GM19023 (cell line): ENCODE measurements around the gene LHX1.

Experiments used
- ATAC-seq: cut with Tn5 transposase; IDR thresholded peaks from one replicate; pipeline ENCODE4 v1.9.1; 2021; ENCODE audit warnings: mild to moderate bottlenecking, moderate library complexity; ENCODE audit not compliant: unreplicated experiment

LHX1 gene

GRCh38 chr17:36921095-36921851 lies 16.0 kb upstream of the LHX1 start:
- ATAC-seq = no peak

- no peak for ATAC-seq
Observed at GRCh38 chr17:36922175-36922574, 15.1 kb upstream of the LHX1 start.

GRCh38 chr17:36923814-36924221 lies 13.5 kb upstream of the LHX1 start:
- no peak for ATAC-seq

GRCh38 chr17:36926226-36926625 lies 11.0 kb upstream of the LHX1 start:
- ATAC-seq = no peak

DNA sequence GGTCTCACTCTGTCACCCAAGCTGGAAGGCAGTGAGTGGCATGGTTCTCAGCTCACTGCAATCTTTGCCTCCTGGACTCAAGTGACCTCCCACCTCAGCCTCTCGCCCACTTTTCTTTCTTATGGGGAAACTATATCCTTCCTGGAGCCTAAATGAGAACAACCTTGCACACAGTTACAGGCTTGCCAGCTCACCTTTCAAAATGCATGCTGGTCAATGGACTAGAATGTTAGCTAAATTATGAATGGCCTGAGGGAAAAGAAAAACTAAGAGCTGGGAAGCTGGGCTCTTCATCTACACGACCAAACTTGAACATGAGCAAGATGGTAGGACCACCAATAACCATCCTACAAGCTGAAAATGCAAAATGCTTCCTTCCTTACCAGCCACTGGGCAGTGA lies 10.6 kb upstream of the LHX1 start:
- ATAC-seq = no peak

GRCh38 chr17:36928471-36929345 lies 8.6 kb upstream of the LHX1 start:
- ATAC-seq = no peak

- no peak for ATAC-seq
Observed at GRCh38 chr17:36929851-36930582, 7.3 kb upstream of the LHX1 start.

DNA sequence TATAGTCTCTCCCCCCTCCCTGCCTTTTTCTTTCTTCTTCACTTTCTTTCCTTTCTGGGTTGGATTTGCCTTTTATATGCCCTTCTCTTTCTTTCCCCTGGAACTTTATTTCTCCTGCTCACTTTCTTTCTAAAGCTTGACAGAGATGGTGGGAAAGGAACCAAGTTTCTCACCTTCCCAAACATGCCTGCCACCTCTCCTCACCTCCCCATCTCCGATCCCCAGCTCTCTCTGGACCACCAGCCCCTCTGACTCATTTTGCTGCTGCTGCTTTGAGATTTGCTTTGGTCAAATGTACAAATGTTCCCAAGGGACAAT lies 6.7 kb upstream of the LHX1 start:
- no peak for ATAC-seq

- no peak for ATAC-seq
Observed at GRCh38 chr17:36931096-36931696, 6.1 kb upstream of the LHX1 start.

GRCh38 chr17:36931697-36932382 lies 5.4 kb upstream of the LHX1 start:
- no peak for ATAC-seq

GRCh38 chr17:36932383-36932693 lies 4.9 kb upstream of the LHX1 start:
- ATAC-seq = no peak

GRCh38 chr17:36932694-36933511 lies 4.4 kb upstream of the LHX1 start:
- ATAC-seq = no peak

GRCh38 chr17:36933512-36934143 lies 3.6 kb upstream of the LHX1 start:
- ATAC-seq = no peak

GRCh38 chr17:36934144-36934691 lies 3.1 kb upstream of the LHX1 start:
- ATAC-seq = no peak

GRCh38 chr17:36934692-36935630 lies 2.3 kb upstream of the LHX1 start:
- ATAC-seq = no peak

DNA sequence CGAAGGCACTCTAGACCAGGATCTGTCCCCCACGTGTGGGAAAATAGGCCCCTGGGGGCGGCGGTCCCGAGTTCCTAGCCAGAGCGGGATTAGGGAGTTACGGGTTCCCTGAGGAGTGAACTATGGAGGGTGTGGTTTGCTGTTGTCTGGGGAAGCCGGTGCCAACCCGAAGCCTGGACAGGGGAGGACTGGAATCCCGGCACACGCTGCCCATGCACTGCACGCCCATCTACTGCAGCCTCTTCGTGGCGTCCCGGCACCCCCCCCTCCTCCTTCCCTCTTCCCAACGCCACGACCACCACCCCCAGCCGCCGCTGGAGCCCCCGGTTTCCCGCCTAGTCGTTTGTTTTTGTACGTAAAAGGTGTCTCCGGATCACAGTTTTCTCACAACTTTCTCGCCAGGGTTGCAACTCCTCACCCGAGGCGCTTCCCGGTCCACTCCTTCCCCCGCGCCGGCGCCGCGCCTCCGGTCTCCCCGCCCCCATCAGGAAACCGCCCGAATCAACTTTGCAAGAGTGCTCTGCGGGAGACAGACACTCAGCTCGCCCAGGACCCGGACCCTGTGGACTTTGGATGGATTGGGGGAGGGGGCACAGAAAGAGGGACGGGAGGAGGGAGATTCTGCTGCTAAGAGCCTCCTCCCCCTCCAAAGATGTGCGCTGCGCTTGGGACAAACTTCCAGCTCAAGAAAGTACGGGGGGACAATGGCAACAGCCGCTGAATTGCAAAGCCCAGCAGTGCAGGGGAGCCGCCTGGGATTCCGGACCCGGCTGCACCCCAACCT lies 1.4 kb upstream of the LHX1 start:
- no peak for ATAC-seq

DNA sequence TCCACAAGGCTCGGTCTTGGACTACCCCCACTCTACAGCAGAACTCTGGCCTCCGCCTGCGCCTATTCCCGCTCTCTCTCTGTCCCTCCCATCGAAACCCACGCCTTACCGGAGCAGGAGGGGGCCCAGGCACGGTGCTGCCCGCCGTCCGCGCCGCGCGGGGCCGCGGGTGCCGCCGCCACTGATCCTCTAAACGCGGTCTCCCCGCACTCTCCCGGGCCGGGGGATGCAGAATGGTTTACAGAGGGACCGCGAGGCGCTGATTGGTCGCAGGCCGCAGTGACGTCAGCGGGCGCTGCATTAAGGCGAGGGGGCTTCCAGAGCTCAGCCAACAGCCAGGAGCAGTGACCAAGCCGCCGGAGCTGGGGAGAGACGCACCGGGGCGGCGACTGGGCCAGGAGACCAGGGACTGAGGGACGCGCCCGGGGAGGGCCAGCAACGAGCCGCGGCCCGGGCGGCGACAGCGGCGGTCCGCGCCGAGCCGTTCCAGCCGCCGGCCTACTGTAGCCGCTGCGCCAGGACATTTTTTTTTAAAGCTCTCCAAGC lies 747 bp upstream of the LHX1 start:
- ATAC-seq = no peak
